Panc1 (cell line): ENCODE measurements around the gene GSTO2.

Experiments used
- CTCF ChIP-seq: fragments of 450-650 bp; IDR thresholded peaks from 2 replicates; pipeline ENCODE4 v1.5.1; 2017; ENCODE audit warnings: mild to moderate bottlenecking
- POLR2AphosphoS5 ChIP-seq: IDR thresholded peaks from 2 replicates; pipeline ENCODE4 v1.6.1; 2012; ENCODE audit warnings: mild to moderate bottlenecking, low read depth, low read length, moderate library complexity
- REST ChIP-seq, 2 experiments: IDR thresholded peaks; 2 replicates each; pipeline ENCODE4 v1.6.1; 2011 to 2012; ENCODE audit warnings: low read depth in 2 of 2, control low read depth in 1 of 2, low read length in 1 of 2, mild to moderate bottlenecking in 1 of 2, moderate library complexity in 1 of 2; ENCODE audit not compliant: insufficient read depth in 1 of 2
- SIN3A ChIP-seq: IDR thresholded peaks from 2 replicates; pipeline ENCODE4 v1.6.1; 2012; ENCODE audit warnings: low read depth, mild to moderate bottlenecking, low read length, moderate library complexity, borderline replicate concordance; ENCODE audit not compliant: insufficient read depth
- TCF7L2 ChIP-seq: IDR thresholded peaks from 2 replicates; pipeline ENCODE4 v1.6.1; 2011; ENCODE audit warnings: mild to moderate bottlenecking, low read depth, low read length, inconsistent platforms

GRCh38 chr10:104303594-104304355 lies 34.8 kb downstream of the GSTO2 start:
- TF ChIP-seq CTCF (no peak), POLR2AphosphoS5 (no peak), REST (IDR thresholded peaks at IDR 0.05; ENCODE audit: insufficient read depth in 1 of 2, low read depth in 2 of 2, low read length in 1 of 2) (no peak), SIN3A (no peak), TCF7L2 (no peak)
